K562 (cell line): ENCODE results near the gene VSIG10L2. TPM values are rescaled to one million over a fixed set of nuclear protein-coding genes. Genes with fewer than 3 reads are reported as not detected.

ENCODE experiments used
- ATAC-seq: fragments of 200-7000 bp; cut with Tn5 transposase; 3 replicates; pipeline ENCODE4 v1.9.1; 2020; ENCODE audit warnings: moderate library complexity
- BruUV-seq: library from RNA; stranded (reverse); fragments of 400-500 nt; replicated peaks from 2 replicates; lab custom pipeline; 2021; lab: Mats Ljungman, UMichigan
- CTCF ChIA-PET: fragments of 300-600 bp; formaldehyde crosslinking; extraction: SDS; loops from one replicate; lab custom pipeline; 2021; ENCODE audit warnings: low intra/inter-chr PET ratio; lab: Yijun Ruan, JAX
- POLR2A ChIA-PET: fragments of 300-600, 350-650 bp; sonication (Branson Sonifier 250); formaldehyde crosslinking; extraction: SDS; loops from one replicate; lab custom pipeline; 2021; ENCODE audit warnings: antibody characterized with exemption, inconsistent platforms; lab: Yijun Ruan, JAX
- DNase-seq, 4 experiments: peaks; one replicate each; pipeline versions ENCODE4 v3.0.0 to v3.0.0-alpha.2; 2011 to 2018; ENCODE audit warnings: low spot score in 3 of 4, mixed read lengths in 3 of 4; ENCODE audit errors: extremely low read depth in 1 of 4
- FAIRE-seq: peaks from 2 replicates; lab custom pipeline; 2011; peaks lifted over from hg19 to GRCh38; lab: Jason Lieb, UNC
- H2AFZ ChIP-seq: 2 replicates; pipeline ENCODE4 v1.6.0; 2011; ENCODE audit warnings: low read depth, low read length, control low read depth, inconsistent platforms
- H3K27ac ChIP-seq: fragments of 200-600 bp; 3 replicates; pipeline ENCODE4 v1.8.0; 2011; ENCODE audit warnings: low read depth, mild to moderate bottlenecking, control low read depth, inconsistent platforms, low read length, moderate library complexity, mixed read lengths; ENCODE audit errors: extremely low read depth
- H3K27me3 ChIP-seq, 2 experiments: fragments of 300-600 bp in 1 of 2; 2 replicates in 1 of 2; 3 replicates in 1 of 2; pipeline versions ENCODE4 v1.6.0 to v1.8.0; 2011; ENCODE audit warnings: inconsistent platforms in 2 of 2, low read length in 2 of 2, mild to moderate bottlenecking in 1 of 2, mixed read lengths in 1 of 2, moderate library complexity in 1 of 2; ENCODE audit not compliant: control insufficient read depth in 2 of 2, insufficient read depth in 2 of 2
- H3K36me3 ChIP-seq: fragments of 300-600 bp; 3 replicates; pipeline ENCODE4 v1.8.0; 2011; ENCODE audit warnings: mild to moderate bottlenecking, low read length, inconsistent platforms; ENCODE audit not compliant: control insufficient read depth, insufficient read depth
- H3K4me1 ChIP-seq, 2 experiments: fragments of 200-600 bp in 1 of 2; replicated peaks in 1 of 2; 2 replicates in 1 of 2; 3 replicates in 1 of 2; pipeline versions ENCODE4 v1.5.1 to v1.8.0; 2011; ENCODE audit warnings: inconsistent platforms in 2 of 2, low read length in 2 of 2, mild to moderate bottlenecking in 1 of 2, mixed read lengths in 1 of 2, moderate library complexity in 1 of 2; ENCODE audit not compliant: control insufficient read depth in 2 of 2, insufficient read depth in 2 of 2
- H3K4me2 ChIP-seq: 2 replicates; pipeline ENCODE4 v1.6.1; 2011; ENCODE audit warnings: low read length, control low read depth, inconsistent platforms, mixed read lengths; ENCODE audit not compliant: insufficient read depth
- H3K4me3 ChIP-seq: fragments of 200-600 bp; sonication (generic), shearing (Covaris generic); 2 replicates; pipeline ENCODE4 v1.5.1; 2016; ENCODE audit warnings: control low read depth, inconsistent platforms
- H3K79me2 ChIP-seq: fragments of 200-600 bp; 3 replicates; pipeline ENCODE4 v1.8.0; 2011; ENCODE audit warnings: low read length, inconsistent platforms; ENCODE audit not compliant: control insufficient read depth, insufficient read depth
- H3K9ac ChIP-seq, 2 experiments: 2 replicates each; pipeline versions ENCODE4 v1.6.0 to v1.6.1; 2011; ENCODE audit warnings: low read depth in 2 of 2, low read length in 2 of 2, control low read depth in 1 of 2, inconsistent platforms in 1 of 2, mild to moderate bottlenecking in 1 of 2, mixed read lengths in 1 of 2; ENCODE audit not compliant: insufficient read depth in 1 of 2
- H3K9me1 ChIP-seq: one replicate; pipeline ENCODE4 v1.6.0; 2011; ENCODE audit warnings: inconsistent platforms, mild to moderate bottlenecking, low read length, moderate library complexity; ENCODE audit not compliant: control insufficient read depth, insufficient read depth
- H3K9me3 ChIP-seq: replicated peaks from 2 replicates; pipeline ENCODE4 v1.5.1; 2011; ENCODE audit warnings: low read depth, low read length, inconsistent platforms; ENCODE audit not compliant: control insufficient read depth, insufficient read depth
- H4K20me1 ChIP-seq: replicated peaks from 2 replicates; pipeline ENCODE4 v1.6.1; 2011; ENCODE audit warnings: low read length, inconsistent platforms, mixed read lengths; ENCODE audit not compliant: control insufficient read depth, insufficient read depth
- FOXK1 ChIP-seq: sonication (generic); formaldehyde crosslinking; IDR thresholded peaks from 2 replicates; pipeline ENCODE4 v1.8.0; 2022; ENCODE audit warnings: missing genetic modification reagents, mild to moderate bottlenecking, borderline replicate concordance
- HMGN3 ChIP-seq: IDR thresholded peaks from 2 replicates; pipeline ENCODE4 v1.6.1; 2011; ENCODE audit warnings: borderline replicate concordance, low read depth, mild to moderate bottlenecking, mixed read lengths, low read length; ENCODE audit not compliant: insufficient read length; ENCODE audit errors: extremely low read depth
- MAFF ChIP-seq: IDR thresholded peaks from 2 replicates; pipeline ENCODE4 v1.6.1; 2012; ENCODE audit warnings: low read length, improper control_type of control experiment
- PHF8 ChIP-seq: fragments of 200-600 bp; sonication (generic); IDR thresholded peaks from 2 replicates; pipeline ENCODE4 v1.6.1; 2012; ENCODE audit warnings: mixed run types, mild to moderate bottlenecking, inconsistent platforms, low read length, moderate library complexity, borderline replicate concordance
- RCOR1 ChIP-seq, 2 experiments: IDR thresholded peaks; 2 replicates each; pipeline ENCODE4 v1.6.1; 2012; ENCODE audit warnings: low read depth in 2 of 2, low read length in 2 of 2, borderline replicate concordance in 1 of 2, improper control_type of control experiment in 1 of 2
- SAFB2 ChIP-seq: fragments of 200-400 bp; formaldehyde crosslinking; IDR thresholded peaks from 2 replicates; pipeline ENCODE4 v1.6.1; 2018; ENCODE audit warnings: borderline replicate concordance, low read length, low read depth, moderate library complexity; ENCODE audit not compliant: severe bottlenecking
- SMC3 ChIP-seq: conservative IDR thresholded peaks from 2 replicates; pipeline ENCODE4 v1.6.1; 2011; ENCODE audit warnings: low read depth, low read length, improper control_type of control experiment; ENCODE audit not compliant: insufficient read depth
- ZC3H4 ChIP-seq: sonication (generic); formaldehyde crosslinking; IDR thresholded peaks from 2 replicates; pipeline ENCODE4 v1.9.0; 2021; ENCODE audit warnings: missing genetic modification reagents, borderline replicate concordance
- WGBS: fragments of 100-300 bp; shearing (Covaris generic); methylation state at CpG from one replicate; pipeline ENCODE4 v1.1.6; 2016; ENCODE audit warnings: low coverage, mixed read lengths; ENCODE audit not compliant: insufficient coverage; ENCODE audit errors: missing lambda C conversion rate; 5-methylcytosine and 5-hydroxymethylcytosine counted together
- in situ Hi-C: fragments of 300-500 bp; cut with MboI; formaldehyde crosslinking; loops from 4 replicates; pipeline ENCODE4 v1.15.0; 2018; ENCODE audit warnings: inconsistent platforms, mixed read lengths
- intact Hi-C: fragments of 100-400 bp; cut with micrococcal nuclease; formaldehyde crosslinking; loops from 2 replicates; pipeline ENCODE4 v1.14.2; 2022
- polyA plus RNA-seq, 8 experiments: library from polyadenylated mRNA; depleted of rRNA in 4 of 8; stranded (reverse) in 5 of 8; unstranded in 3 of 8; fragments of >200 nt; fragmentation: Nextera tagmentation in 2 of 8; fragmentation: Illumina TruSeq in 1 of 8; extraction: Ambion mirVana in 2 of 8; extraction: Trizol in 1 of 8; gene quantifications; 2 replicates each; pipeline versions ENCODE4 v1.2.1 to v1.2.3, GENCODE V29; 2011 to 2014; ENCODE audit warnings: inconsistent platforms in 1 of 8, missing spikeins in 1 of 8
- total RNA-seq, 7 experiments: library from RNA; depleted of rRNA in 6 of 7; stranded (reverse); fragments of >200 nt in 6 of 7; fragmentation: Illumina TruSeq in 2 of 7; extraction: Trizol in 2 of 7; gene quantifications; 2 replicates each; pipeline versions ENCODE4 v1.2.1 to v1.2.3, GENCODE V29; 2011 to 2021; ENCODE audit warnings: low replicate concordance in 1 of 7
- TF ChIP-seq, protein P1 (sequence below), 3 experiments: IDR thresholded peaks in 2 of 3; conservative IDR thresholded peaks in 1 of 3; 2 replicates each; pipeline ENCODE4 v1.5.1; 2011 to 2012; ENCODE audit warnings: low read length in 3 of 3, mild to moderate bottlenecking in 3 of 3, control low read depth in 2 of 3, improper control_type of control experiment in 1 of 3, inconsistent platforms in 1 of 3, low read depth in 1 of 3, mixed read lengths in 1 of 3, moderate library complexity in 1 of 3; ENCODE audit not compliant: insufficient read depth in 2 of 3
- TF ChIP-seq, protein P2 (sequence below): IDR thresholded peaks from 2 replicates; pipeline ENCODE4 v1.6.1; 2011; ENCODE audit warnings: borderline replicate concordance, low read depth, mild to moderate bottlenecking, moderate library complexity, low read length; ENCODE audit not compliant: insufficient read depth, poor library complexity, severe bottlenecking

The VSIG10L2 gene
- total and polyA plus RNA-seq, 9 of the 15 experiments (the other 6 are each of a cell fraction or from before 2014, with no cell fraction given), result not detected

DNA sequence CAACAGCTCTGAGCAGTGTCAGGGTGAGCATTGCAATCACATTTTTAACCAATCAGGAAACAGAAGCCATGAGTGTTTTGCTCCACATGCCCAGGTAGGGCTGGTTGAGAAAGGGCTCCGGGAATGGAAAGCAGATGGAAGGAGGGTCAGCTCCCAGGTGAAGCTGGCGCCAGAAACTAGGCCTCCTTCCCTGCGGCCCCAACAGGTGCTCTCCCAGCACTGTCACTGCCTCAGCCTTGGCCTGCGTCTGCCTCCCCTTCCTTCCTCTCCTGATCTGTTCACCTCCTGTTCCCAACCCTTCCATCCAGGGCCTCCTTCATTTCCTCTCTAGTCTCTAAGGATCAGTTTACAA lies 4.6 kb upstream of the VSIG10L2 start (continued):
- TF ChIP-seq HMGN3 (no peak), FOXK1 (no peak), ZC3H4 (no peak), SAFB2 (no peak), MAFF (no peak)

DNA sequence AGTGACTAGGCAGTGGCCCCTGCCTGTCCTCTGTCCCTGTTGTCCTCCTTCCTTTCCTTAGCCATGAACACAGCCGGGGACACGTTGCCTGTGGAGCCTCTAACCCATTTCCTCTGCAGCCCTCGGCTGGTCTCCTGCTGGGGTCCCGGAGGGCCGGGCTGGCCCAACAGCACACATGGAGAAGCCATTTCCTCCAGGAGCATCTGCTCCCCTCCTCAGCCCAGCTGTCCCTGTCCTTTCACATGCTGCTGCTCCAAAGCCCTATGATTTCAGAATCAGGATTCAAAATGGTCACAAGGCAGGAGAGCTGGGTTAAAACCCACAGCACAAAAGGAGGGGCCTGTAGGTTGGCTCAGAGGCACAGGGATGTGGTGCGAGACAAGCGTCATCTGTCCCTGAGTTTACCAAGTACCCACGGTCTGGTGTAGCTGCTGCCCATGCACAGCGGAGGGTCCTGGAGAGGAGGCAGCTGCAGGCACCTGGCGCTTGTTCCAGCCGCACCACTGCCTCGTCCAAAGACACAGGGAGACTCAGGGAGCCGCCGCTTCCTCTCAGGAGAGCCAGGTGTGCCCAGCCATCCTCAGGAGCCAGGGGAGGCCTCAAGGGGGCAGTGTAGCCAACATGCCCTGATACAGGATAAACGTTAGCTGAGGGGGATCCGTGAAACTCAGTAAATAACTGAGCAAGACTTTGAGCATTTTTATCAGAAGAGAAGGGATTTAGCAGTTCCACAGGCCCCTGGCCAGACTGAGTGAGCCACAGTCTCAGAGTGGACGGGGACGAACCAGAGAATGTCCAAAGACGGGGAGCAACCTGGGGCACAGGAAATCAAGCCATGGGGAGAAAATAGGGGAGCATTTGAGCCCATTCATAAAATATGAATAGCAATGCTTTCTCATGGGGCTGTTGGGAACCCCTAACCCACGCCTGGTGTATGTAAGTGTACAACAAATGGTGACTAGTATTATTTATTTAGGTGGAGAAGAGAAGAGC lies 3.9 kb upstream of the VSIG10L2 start:
- peaks cover 5% of the 10 kb centered on the region for H4K20me1 ChIP-seq
- H3K4me2 ChIP-seq, result no peak overlapping the region
- H3K27me3 ChIP-seq, result peaks cover 14 to 48% of the 10 kb centered on the region in 2 experiments
- H3K9ac ChIP-seq, result peak overlapping the region in 1 of 2 experiments; percentile 61; a peak in 1 of 4 replicates
- in situ Hi-C loops, result no loop called here
- H3K9me3 ChIP-seq, result no peaks in the 10 kb centered on the region
- 18% methylated on average over 19 of the region's 20 CpGs for WGBS
- POLR2A ChIA-PET, result interaction anchor here (1.5 kb wide), 1 partner anchor 12 kb away, joined by 6 read pairs; no protein-coding TSS in a partner anchor
- H2AFZ ChIP-seq, result peak overlapping the region; percentile 36; the same call in 1 of the 2 replicates
- H3K36me3 ChIP-seq, result no peaks in the 10 kb centered on the region
- H3K4me3 ChIP-seq, result no peak overlapping the region
- intact Hi-C loops, result loop anchor here (5.0 kb wide), 1 partner anchor 250 kb away; no protein-coding TSS in a partner anchor
- BruUV-seq, result no TSS peak
- FAIRE-seq (peak; percentile 79), ATAC-seq (peak; percentile 88), DNase-seq (peak; percentile 45 to 62 (median 50))
- no peaks in the 10 kb centered on the region for H3K9me1 ChIP-seq
- H3K4me1 ChIP-seq, result peaks cover 2 to 10% of the 10 kb centered on the region in 2 experiments; a peak in 3 of 5 replicates
- CTCF ChIA-PET, result interaction anchor here (1.2 kb wide), 1 partner anchor 252 kb away, joined by 3 read pairs; no protein-coding TSS in a partner anchor
- H3K27ac ChIP-seq, result no peak overlapping the region
- no peaks in the 10 kb centered on the region for H3K79me2 ChIP-seq
- 0 out of 4 replicates have a peak, but pooled peaks of 1 of the 2 experiments have one; percentile 18 for TF ChIP-seq RCOR1 (IDR thresholded peaks at IDR 0.05; ENCODE audit: borderline replicate concordance in 1 of 2, low read depth in 2 of 2, low read length in 2 of 2)
- TF ChIP-seq, protein P1, sequence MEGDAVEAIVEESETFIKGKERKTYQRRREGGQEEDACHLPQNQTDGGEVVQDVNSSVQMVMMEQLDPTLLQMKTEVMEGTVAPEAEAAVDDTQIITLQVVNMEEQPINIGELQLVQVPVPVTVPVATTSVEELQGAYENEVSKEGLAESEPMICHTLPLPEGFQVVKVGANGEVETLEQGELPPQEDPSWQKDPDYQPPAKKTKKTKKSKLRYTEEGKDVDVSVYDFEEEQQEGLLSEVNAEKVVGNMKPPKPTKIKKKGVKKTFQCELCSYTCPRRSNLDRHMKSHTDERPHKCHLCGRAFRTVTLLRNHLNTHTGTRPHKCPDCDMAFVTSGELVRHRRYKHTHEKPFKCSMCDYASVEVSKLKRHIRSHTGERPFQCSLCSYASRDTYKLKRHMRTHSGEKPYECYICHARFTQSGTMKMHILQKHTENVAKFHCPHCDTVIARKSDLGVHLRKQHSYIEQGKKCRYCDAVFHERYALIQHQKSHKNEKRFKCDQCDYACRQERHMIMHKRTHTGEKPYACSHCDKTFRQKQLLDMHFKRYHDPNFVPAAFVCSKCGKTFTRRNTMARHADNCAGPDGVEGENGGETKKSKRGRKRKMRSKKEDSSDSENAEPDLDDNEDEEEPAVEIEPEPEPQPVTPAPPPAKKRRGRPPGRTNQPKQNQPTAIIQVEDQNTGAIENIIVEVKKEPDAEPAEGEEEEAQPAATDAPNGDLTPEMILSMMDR (IDR thresholded peaks at IDR 0.05 in 2 of 3, conservative IDR thresholded peaks at IDR 0.05 in 1 of 3; ENCODE audit: insufficient read depth in 2 of 3, low read depth in 1 of 3, low read length in 3 of 3), result peak; percentile 58 to 77 (median 67)
- TF ChIP-seq, protein P2, sequence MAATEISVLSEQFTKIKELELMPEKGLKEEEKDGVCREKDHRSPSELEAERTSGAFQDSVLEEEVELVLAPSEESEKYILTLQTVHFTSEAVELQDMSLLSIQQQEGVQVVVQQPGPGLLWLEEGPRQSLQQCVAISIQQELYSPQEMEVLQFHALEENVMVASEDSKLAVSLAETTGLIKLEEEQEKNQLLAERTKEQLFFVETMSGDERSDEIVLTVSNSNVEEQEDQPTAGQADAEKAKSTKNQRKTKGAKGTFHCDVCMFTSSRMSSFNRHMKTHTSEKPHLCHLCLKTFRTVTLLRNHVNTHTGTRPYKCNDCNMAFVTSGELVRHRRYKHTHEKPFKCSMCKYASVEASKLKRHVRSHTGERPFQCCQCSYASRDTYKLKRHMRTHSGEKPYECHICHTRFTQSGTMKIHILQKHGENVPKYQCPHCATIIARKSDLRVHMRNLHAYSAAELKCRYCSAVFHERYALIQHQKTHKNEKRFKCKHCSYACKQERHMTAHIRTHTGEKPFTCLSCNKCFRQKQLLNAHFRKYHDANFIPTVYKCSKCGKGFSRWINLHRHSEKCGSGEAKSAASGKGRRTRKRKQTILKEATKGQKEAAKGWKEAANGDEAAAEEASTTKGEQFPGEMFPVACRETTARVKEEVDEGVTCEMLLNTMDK, result peak; percentile 48
- TF ChIP-seq PHF8, result no peak
- TF ChIP-seq SMC3, result 0 out of 2 replicates have a peak, but pooled peaks have one; percentile 9
